ENCODE results near the gene MAGEA9. TPM values are rescaled to one million over a fixed set of nuclear protein-coding genes. Genes with fewer than 3 reads are reported as not detected.
"Not testable (repeated sequence)": the region's sequence is repeated elsewhere in the genome, so short reads cannot be mapped to it uniquely, and the experiment has no call there.

Gene MAGEA9
- total RNA-seq, 1 donor from 2014 or later, result not detected

- peak; percentile 81 for ATAC-seq
Observed at GRCh38 chrX:149818652-149819051, 36.9 kb downstream of the MAGEA9 start.

- peak; percentile 23 for ATAC-seq
Observed at GRCh38 chrX:149819371-149819770, 37.6 kb downstream of the MAGEA9 start.

GRCh38 chrX:149825424-149825823 is 43.7 kb downstream of the MAGEA9 start:
- no peak for ATAC-seq

GRCh38 chrX:149827254-149827653 is 45.5 kb downstream of the MAGEA9 start:
- no peak for ATAC-seq

- ATAC-seq, result peak; percentile 89
Observed at GRCh38 chrX:149829751-149830191, 48.0 kb downstream of the MAGEA9 start.

- ATAC-seq, result peak; percentile 43
Observed at GRCh38 chrX:149830192-149830873, 48.6 kb downstream of the MAGEA9 start.

GRCh38 chrX:149831473-149831872 is 49.7 kb downstream of the MAGEA9 start:
- ATAC-seq, result no peak

- not testable (repeated sequence) for ATAC-seq
Observed at GRCh38 chrX:149836728-149837127, 55.0 kb downstream of the MAGEA9 start.

GRCh38 chrX:149837167-149837566 is 55.4 kb downstream of the MAGEA9 start:
- ATAC-seq, result no peak

Other genes with a start within 250 kb of the MAGEA9 start
- gene EOLA1, start 240.9 kb upstream of the MAGEA9 start, total RNA-seq, result 14.6 TPM
- not detected for gene HSFX3, start 232.0 kb upstream of the MAGEA9 start, total RNA-seq
- gene MAGEA9B, start 194.5 kb upstream of the MAGEA9 start, total RNA-seq, result not detected
- not detected for gene HSFX2, start 186.6 kb upstream of the MAGEA9 start, total RNA-seq
- gene TMEM185A, start 150.1 kb upstream of the MAGEA9 start, total RNA-seq, result 16.5 TPM
- gene MAGEA11, start 69.9 kb upstream of the MAGEA9 start, total RNA-seq, result not detected
- 0.32 TPM for gene HSFX1, start 7.9 kb upstream of the MAGEA9 start, total RNA-seq
- gene MAGEA8, start 99.3 kb downstream of the MAGEA9 start, total RNA-seq, result not detected
- gene HSFX4, start 147.6 kb downstream of the MAGEA9 start, total RNA-seq, result not detected
- 19.6 TPM for gene EOLA2, start 156.6 kb downstream of the MAGEA9 start, total RNA-seq

Measured in esophagus mucosa (tissue), 1 donor.